Measurements from ENCODE around the gene STIMATE. TPM values are rescaled to one million over a fixed set of nuclear protein-coding genes. Genes with fewer than 3 reads are reported as not detected.

The STIMATE gene
- polyA plus RNA-seq, 1 of the 3 experiments (the other 2 are of a cell fraction): 9.3 TPM

DNA sequence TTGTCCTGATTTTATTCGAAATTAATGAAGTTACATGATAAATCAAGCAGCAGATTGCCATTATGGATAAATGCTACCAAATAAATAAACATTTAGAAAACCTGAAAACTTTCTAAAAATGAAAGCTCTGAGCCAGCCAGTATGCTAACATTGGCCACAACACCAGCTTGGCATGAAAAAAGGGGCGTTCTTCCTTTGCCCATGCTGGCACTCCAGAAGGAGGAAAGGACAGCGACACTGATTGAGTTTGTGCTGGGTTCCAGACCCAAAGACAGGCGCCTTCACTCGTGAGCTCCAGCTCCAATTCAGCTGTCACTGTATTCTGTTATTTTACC, 5.1 kb downstream of the STIMATE start:
- ChIA-PET CTCF (interaction anchor here (0.7 to 1.9 kb wide), 5 partner anchors 10 to 180 kb away, joined by 3 to 7 read pairs (median 3); no protein-coding TSS in a partner anchor), POLR2A (no interaction called here)
- TF ChIP-seq RAD21 (IDR thresholded peaks at IDR 0.05; ENCODE audit: low read length) (no peak), GABPA (IDR thresholded peaks at IDR 0.05; ENCODE audit: low read depth) (no peak), SIN3A (IDR thresholded peaks at IDR 0.05; ENCODE audit: borderline replicate concordance, low read depth, low read length) (no peak), SMC3 (IDR thresholded peaks at IDR 0.05; ENCODE audit: low read depth, low read length) (no peak), JUND (IDR thresholded peaks at IDR 0.05) (no peak), YY1 (IDR thresholded peaks at IDR 0.05; ENCODE audit: low read depth) (no peak), EP300 (IDR thresholded peaks at IDR 0.05; ENCODE audit: borderline replicate concordance in 1 of 2, low read depth in 1 of 2, low read length in 1 of 2) (no peak), MEF2A (IDR thresholded peaks at IDR 0.05; ENCODE audit: borderline replicate concordance, low read depth) (no peak), RCOR1 (IDR thresholded peaks at IDR 0.05; ENCODE audit: low read length) (no peak), FOXM1 (IDR thresholded peaks at IDR 0.05; ENCODE audit: low read depth) (no peak), TAF1 (IDR thresholded peaks at IDR 0.05; ENCODE audit: borderline replicate concordance, low read depth, low read length) (no peak), MXI1 (IDR thresholded peaks at IDR 0.05; ENCODE audit: low read depth, low read length) (no peak), CHD2 (IDR thresholded peaks at IDR 0.05; ENCODE audit: low read length, partially characterized antibody) (no peak)
- TF ChIP-seq, protein P1, sequence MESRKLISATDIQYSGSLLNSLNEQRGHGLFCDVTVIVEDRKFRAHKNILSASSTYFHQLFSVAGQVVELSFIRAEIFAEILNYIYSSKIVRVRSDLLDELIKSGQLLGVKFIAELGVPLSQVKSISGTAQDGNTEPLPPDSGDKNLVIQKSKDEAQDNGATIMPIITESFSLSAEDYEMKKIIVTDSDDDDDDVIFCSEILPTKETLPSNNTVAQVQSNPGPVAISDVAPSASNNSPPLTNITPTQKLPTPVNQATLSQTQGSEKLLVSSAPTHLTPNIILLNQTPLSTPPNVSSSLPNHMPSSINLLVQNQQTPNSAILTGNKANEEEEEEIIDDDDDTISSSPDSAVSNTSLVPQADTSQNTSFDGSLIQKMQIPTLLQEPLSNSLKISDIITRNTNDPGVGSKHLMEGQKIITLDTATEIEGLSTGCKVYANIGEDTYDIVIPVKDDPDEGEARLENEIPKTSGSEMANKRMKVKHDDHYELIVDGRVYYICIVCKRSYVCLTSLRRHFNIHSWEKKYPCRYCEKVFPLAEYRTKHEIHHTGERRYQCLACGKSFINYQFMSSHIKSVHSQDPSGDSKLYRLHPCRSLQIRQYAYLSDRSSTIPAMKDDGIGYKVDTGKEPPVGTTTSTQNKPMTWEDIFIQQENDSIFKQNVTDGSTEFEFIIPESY (IDR thresholded peaks at IDR 0.05; ENCODE audit: borderline replicate concordance, low read depth): no peak
- TF ChIP-seq, protein P2, sequence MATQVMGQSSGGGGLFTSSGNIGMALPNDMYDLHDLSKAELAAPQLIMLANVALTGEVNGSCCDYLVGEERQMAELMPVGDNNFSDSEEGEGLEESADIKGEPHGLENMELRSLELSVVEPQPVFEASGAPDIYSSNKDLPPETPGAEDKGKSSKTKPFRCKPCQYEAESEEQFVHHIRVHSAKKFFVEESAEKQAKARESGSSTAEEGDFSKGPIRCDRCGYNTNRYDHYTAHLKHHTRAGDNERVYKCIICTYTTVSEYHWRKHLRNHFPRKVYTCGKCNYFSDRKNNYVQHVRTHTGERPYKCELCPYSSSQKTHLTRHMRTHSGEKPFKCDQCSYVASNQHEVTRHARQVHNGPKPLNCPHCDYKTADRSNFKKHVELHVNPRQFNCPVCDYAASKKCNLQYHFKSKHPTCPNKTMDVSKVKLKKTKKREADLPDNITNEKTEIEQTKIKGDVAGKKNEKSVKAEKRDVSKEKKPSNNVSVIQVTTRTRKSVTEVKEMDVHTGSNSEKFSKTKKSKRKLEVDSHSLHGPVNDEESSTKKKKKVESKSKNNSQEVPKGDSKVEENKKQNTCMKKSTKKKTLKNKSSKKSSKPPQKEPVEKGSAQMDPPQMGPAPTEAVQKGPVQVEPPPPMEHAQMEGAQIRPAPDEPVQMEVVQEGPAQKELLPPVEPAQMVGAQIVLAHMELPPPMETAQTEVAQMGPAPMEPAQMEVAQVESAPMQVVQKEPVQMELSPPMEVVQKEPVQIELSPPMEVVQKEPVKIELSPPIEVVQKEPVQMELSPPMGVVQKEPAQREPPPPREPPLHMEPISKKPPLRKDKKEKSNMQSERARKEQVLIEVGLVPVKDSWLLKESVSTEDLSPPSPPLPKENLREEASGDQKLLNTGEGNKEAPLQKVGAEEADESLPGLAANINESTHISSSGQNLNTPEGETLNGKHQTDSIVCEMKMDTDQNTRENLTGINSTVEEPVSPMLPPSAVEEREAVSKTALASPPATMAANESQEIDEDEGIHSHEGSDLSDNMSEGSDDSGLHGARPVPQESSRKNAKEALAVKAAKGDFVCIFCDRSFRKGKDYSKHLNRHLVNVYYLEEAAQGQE (IDR thresholded peaks at IDR 0.05; ENCODE audit: low read depth, low read length): no peak
- TF ChIP-seq, protein P3, sequence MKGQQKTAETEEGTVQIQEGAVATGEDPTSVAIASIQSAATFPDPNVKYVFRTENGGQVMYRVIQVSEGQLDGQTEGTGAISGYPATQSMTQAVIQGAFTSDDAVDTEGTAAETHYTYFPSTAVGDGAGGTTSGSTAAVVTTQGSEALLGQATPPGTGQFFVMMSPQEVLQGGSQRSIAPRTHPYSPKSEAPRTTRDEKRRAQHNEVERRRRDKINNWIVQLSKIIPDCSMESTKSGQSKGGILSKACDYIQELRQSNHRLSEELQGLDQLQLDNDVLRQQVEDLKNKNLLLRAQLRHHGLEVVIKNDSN (IDR thresholded peaks at IDR 0.05; ENCODE audit: borderline replicate concordance, low read depth): no peak
- TF ChIP-seq, protein P4, sequence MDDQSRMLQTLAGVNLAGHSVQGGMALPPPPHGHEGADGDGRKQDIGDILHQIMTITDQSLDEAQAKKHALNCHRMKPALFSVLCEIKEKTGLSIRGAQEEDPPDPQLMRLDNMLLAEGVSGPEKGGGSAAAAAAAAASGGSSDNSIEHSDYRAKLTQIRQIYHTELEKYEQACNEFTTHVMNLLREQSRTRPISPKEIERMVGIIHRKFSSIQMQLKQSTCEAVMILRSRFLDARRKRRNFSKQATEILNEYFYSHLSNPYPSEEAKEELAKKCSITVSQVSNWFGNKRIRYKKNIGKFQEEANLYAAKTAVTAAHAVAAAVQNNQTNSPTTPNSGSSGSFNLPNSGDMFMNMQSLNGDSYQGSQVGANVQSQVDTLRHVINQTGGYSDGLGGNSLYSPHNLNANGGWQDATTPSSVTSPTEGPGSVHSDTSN (IDR thresholded peaks at IDR 0.05): no peak
- TF ChIP-seq, protein P5, sequence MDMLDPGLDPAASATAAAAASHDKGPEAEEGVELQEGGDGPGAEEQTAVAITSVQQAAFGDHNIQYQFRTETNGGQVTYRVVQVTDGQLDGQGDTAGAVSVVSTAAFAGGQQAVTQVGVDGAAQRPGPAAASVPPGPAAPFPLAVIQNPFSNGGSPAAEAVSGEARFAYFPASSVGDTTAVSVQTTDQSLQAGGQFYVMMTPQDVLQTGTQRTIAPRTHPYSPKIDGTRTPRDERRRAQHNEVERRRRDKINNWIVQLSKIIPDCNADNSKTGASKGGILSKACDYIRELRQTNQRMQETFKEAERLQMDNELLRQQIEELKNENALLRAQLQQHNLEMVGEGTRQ (IDR thresholded peaks at IDR 0.05; ENCODE audit: borderline replicate concordance, low read depth, low read length): no peak
- TF ChIP-seq, protein P6, sequence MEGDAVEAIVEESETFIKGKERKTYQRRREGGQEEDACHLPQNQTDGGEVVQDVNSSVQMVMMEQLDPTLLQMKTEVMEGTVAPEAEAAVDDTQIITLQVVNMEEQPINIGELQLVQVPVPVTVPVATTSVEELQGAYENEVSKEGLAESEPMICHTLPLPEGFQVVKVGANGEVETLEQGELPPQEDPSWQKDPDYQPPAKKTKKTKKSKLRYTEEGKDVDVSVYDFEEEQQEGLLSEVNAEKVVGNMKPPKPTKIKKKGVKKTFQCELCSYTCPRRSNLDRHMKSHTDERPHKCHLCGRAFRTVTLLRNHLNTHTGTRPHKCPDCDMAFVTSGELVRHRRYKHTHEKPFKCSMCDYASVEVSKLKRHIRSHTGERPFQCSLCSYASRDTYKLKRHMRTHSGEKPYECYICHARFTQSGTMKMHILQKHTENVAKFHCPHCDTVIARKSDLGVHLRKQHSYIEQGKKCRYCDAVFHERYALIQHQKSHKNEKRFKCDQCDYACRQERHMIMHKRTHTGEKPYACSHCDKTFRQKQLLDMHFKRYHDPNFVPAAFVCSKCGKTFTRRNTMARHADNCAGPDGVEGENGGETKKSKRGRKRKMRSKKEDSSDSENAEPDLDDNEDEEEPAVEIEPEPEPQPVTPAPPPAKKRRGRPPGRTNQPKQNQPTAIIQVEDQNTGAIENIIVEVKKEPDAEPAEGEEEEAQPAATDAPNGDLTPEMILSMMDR (IDR thresholded peaks at IDR 0.05): no peak
- DNase-seq: peak; percentile 48
- Histone ChIP-seq H3K36me3 (replicated peaks in 1 of 2; ENCODE audit: control insufficient read depth in 1 of 2, insufficient read depth in 2 of 2, low read length in 1 of 2) (peaks cover 0 to 3% of the 10 kb centered on the region in 2 experiments), H2AFZ (ENCODE audit: low read depth) (no peak overlapping the region), H3K4me3 (ENCODE audit: low read depth in 2 of 2, low read length in 1 of 2) (no peak overlapping the region), H3K9ac (no peak overlapping the region), H3K9me3 (no peaks in the 10 kb centered on the region), H3K27ac (ENCODE audit: low read depth in 2 of 2, low read length in 1 of 2) (peak overlapping the region in 1 of 2 experiments; percentile 64; a peak in 2 of 4 replicates), H3K4me1 (ENCODE audit: control insufficient read depth in 1 of 2, insufficient read depth in 2 of 2, low read depth in 1 of 2, low read length in 1 of 2) (peaks cover 0 to 44% of the 10 kb centered on the region in 2 experiments; a peak in 2 of 4 replicates), H3K79me2 (ENCODE audit: insufficient read depth) (peaks cover 28% of the 10 kb centered on the region; the same call in 1 of the 2 replicates), H3K4me2 (no peak overlapping the region), H3K9me2 (no peaks in the 10 kb centered on the region), H4K20me1 (ENCODE audit: insufficient read depth) (no peaks in the 10 kb centered on the region), H3K27me3 (ENCODE audit: insufficient read depth) (no peaks in the 10 kb centered on the region), H3F3A (replicated peaks; ENCODE audit: insufficient read depth) (no peaks in the 10 kb centered on the region)
- WGBS (ENCODE audit: low lambda C conversion rate): 69% methylated on average over 4 of the region's 5 CpGs
